NB4 (cell line): ENCODE data around the gene CLK3.

Experiments
- DNase-seq: peaks from one replicate; pipeline ENCODE4 v3.0.0; 2010; ENCODE audit warnings: low read depth
- H3K4me3 ChIP-seq: one replicate; pipeline ENCODE4 v1.5.1; 2011; ENCODE audit warnings: mild to moderate bottlenecking, low read depth, low read length, moderate library complexity
- CTCF ChIP-seq: IDR thresholded peaks from one replicate; pipeline ENCODE4 v1.5.1; 2012; ENCODE audit warnings: low read depth, low read length
- MAX ChIP-seq: IDR thresholded peaks from 2 replicates; pipeline ENCODE4 v1.6.1; 2011; ENCODE audit warnings: low read depth, low read length
- MYC ChIP-seq: IDR thresholded peaks from 2 replicates; pipeline ENCODE4 v1.6.1; 2011; ENCODE audit warnings: low read depth, low read length
- POLR2A ChIP-seq: IDR thresholded peaks from 2 replicates; pipeline ENCODE4 v1.6.1; 2011; ENCODE audit warnings: mild to moderate bottlenecking; ENCODE audit not compliant: insufficient read length; ENCODE audit errors: extremely low read depth

CLK3 gene

GRCh38 chr15:74667975-74668374 lies 52.3 kb downstream of the CLK3 start:
- TF ChIP-seq POLR2A = no peak
- no peak for TF ChIP-seq MYC
- TF ChIP-seq CTCF = no peak
- TF ChIP-seq MAX = no peak
- no peak for DNase-seq
- H3K4me3 ChIP-seq = no peak overlapping the region

- no peak for DNase-seq
- H3K4me3 ChIP-seq = no peak overlapping the region
- TF ChIP-seq MAX (no peak), POLR2A (no peak), CTCF (no peak), MYC (no peak)
Observed at GRCh38 chr15:74669627-74670026, 54.0 kb downstream of the CLK3 start.

DNA sequence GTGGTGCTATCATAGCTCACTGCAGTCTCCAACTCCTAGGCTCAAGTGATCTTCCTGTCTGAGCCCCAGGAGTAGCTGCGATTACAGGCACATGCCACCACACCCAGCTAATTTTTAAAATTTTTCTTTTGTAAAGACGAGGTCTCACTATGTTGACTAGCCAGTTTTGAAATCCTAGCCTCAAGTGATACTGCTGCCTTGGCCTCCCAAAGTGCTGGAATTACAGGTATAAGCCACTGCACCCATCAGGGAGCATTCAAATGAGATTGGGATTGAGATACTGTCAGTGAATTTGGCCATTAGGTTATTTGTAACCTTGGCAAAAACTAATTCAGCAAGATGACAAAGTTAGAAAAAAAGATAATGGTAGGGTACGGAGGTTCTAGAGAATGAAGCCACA lies 58.5 kb downstream of the CLK3 start:
- no peak overlapping the region for H3K4me3 ChIP-seq
- no peak for DNase-seq
- no peak for TF ChIP-seq CTCF
- TF ChIP-seq MAX = no peak
- TF ChIP-seq POLR2A = no peak
- no peak for TF ChIP-seq MYC

DNA sequence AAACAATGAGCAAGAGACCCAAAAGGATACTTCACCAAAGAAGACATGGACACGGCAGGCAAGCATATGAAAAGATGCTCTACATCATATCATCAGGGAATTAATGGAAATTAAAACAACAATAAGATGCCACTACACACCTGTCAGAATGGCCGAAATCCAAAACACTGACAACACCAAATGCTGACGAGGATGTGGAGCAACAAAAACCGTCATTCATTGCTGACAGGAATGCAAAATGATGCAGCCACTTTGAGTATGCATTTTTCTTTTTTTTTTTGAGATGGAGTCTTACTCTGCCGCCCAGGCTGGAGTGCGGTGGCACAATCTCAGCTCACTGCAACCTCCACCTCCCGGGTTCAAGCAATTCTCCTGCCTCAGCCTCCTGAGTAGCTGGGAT lies 61.2 kb downstream of the CLK3 start:
- no peak for DNase-seq
- TF ChIP-seq MAX = no peak
- TF ChIP-seq MYC = no peak
- TF ChIP-seq CTCF = no peak
- no peak for TF ChIP-seq POLR2A

More for the DNA sequence above, 61.2 kb downstream of the CLK3 start:
- no peak overlapping the region for H3K4me3 ChIP-seq
